ENCODE results near the gene SLC35E1.

Gene SLC35E1

GRCh38 chr19:16521715-16522289, 50.4 kb downstream of the SLC35E1 start:
- H3K27ac ChIP-seq, result no peak overlapping the region
- H3K27me3 ChIP-seq (ENCODE audit: insufficient read depth, low read depth), result no peaks in the 10 kb centered on the region
- H4K20me1 ChIP-seq (ENCODE audit: insufficient read depth), result no peaks in the 10 kb centered on the region
- H2AFZ ChIP-seq (ENCODE audit: low read depth), result no peak overlapping the region
- no peak for TF ChIP-seq CTCF (conservative IDR thresholded peaks at IDR 0.05; ENCODE audit: low read depth, low read length)
- H3K4me3 ChIP-seq (IDR thresholded peaks at IDR 0.05; ENCODE audit: insufficient read depth, low read depth, low read length), result no peak overlapping the region
- no peaks in the 10 kb centered on the region for H3K4me1 ChIP-seq (ENCODE audit: low read depth, poor library complexity, severe bottlenecking)
- no peaks in the 10 kb centered on the region for H3K79me2 ChIP-seq (ENCODE audit: insufficient read depth, low read depth)
- peaks cover 7% of the 10 kb centered on the region; the same call in 1 of the 2 replicates for H3K36me3 ChIP-seq (ENCODE audit: insufficient read depth)
- H3K4me2 ChIP-seq, result no peak overlapping the region
- H3K9ac ChIP-seq, result no peak overlapping the region

- Histone ChIP-seq H3K79me2 (ENCODE audit: insufficient read depth, low read depth) (no peaks in the 10 kb centered on the region), H3K4me1 (ENCODE audit: low read depth, poor library complexity, severe bottlenecking) (no peaks in the 10 kb centered on the region), H3K4me2 (no peak overlapping the region), H3K36me3 (ENCODE audit: insufficient read depth) (peaks cover 5% of the 10 kb centered on the region; the same call in 1 of the 2 replicates), H3K9ac (no peak overlapping the region), H3K27ac (no peak overlapping the region), H4K20me1 (ENCODE audit: insufficient read depth) (no peaks in the 10 kb centered on the region), H2AFZ (ENCODE audit: low read depth) (no peak overlapping the region), H3K27me3 (ENCODE audit: insufficient read depth, low read depth) (no peaks in the 10 kb centered on the region), H3K4me3 (IDR thresholded peaks at IDR 0.05; ENCODE audit: insufficient read depth, low read depth, low read length) (no peak overlapping the region)
- no peak for TF ChIP-seq CTCF (conservative IDR thresholded peaks at IDR 0.05; ENCODE audit: low read depth, low read length)
Observed at GRCh38 chr19:16520986-16521624, 51.1 kb downstream of the SLC35E1 start.

- no peak overlapping the region for H3K27ac ChIP-seq
- TF ChIP-seq CTCF (conservative IDR thresholded peaks at IDR 0.05; ENCODE audit: low read depth, low read length), result no peak
- H3K36me3 ChIP-seq (ENCODE audit: insufficient read depth), result peaks cover 3% of the 10 kb centered on the region; the same call in 1 of the 2 replicates
Observed at GRCh38 chr19:16520074-16520973, 51.9 kb downstream of the SLC35E1 start.

GRCh38 chr19:16519230-16519687, 53.0 kb downstream of the SLC35E1 start:
- no peaks in the 10 kb centered on the region; the same call in 1 of the 2 replicates for H3K36me3 ChIP-seq (ENCODE audit: insufficient read depth)
- no peak overlapping the region for H3K9ac ChIP-seq
- no peaks in the 10 kb centered on the region for H4K20me1 ChIP-seq (ENCODE audit: insufficient read depth)
- H2AFZ ChIP-seq (ENCODE audit: low read depth), result no peak overlapping the region
- H3K27ac ChIP-seq, result no peak overlapping the region
- no peak overlapping the region for H3K4me3 ChIP-seq (IDR thresholded peaks at IDR 0.05; ENCODE audit: insufficient read depth, low read depth, low read length)
- H3K79me2 ChIP-seq (ENCODE audit: insufficient read depth, low read depth), result no peaks in the 10 kb centered on the region
- H3K4me2 ChIP-seq, result no peak overlapping the region
- no peak for TF ChIP-seq CTCF (conservative IDR thresholded peaks at IDR 0.05; ENCODE audit: low read depth, low read length)
- no peaks in the 10 kb centered on the region for H3K27me3 ChIP-seq (ENCODE audit: insufficient read depth, low read depth)
- H3K4me1 ChIP-seq (ENCODE audit: low read depth, poor library complexity, severe bottlenecking), result no peaks in the 10 kb centered on the region

More at GRCh38 chr19:16520074-16520973, 51.9 kb downstream of the SLC35E1 start:
- H3K27me3 ChIP-seq (ENCODE audit: insufficient read depth, low read depth), result no peaks in the 10 kb centered on the region
- no peak overlapping the region for H3K4me2 ChIP-seq
- no peak overlapping the region for H3K9ac ChIP-seq
- no peak overlapping the region for H2AFZ ChIP-seq (ENCODE audit: low read depth)
- no peaks in the 10 kb centered on the region for H3K4me1 ChIP-seq (ENCODE audit: low read depth, poor library complexity, severe bottlenecking)
- no peaks in the 10 kb centered on the region for H4K20me1 ChIP-seq (ENCODE audit: insufficient read depth)
- H3K4me3 ChIP-seq (IDR thresholded peaks at IDR 0.05; ENCODE audit: insufficient read depth, low read depth, low read length), result no peak overlapping the region
- H3K79me2 ChIP-seq (ENCODE audit: insufficient read depth, low read depth), result no peaks in the 10 kb centered on the region
